Measurements from ENCODE around the gene SLC44A2. TPM values are rescaled to one million over a fixed set of nuclear protein-coding genes. Genes with fewer than 3 reads are reported as not detected.

The SLC44A2 gene
- total and polyA plus RNA-seq, 3 donors from 2014 or later: 268 to 463 (median 360) TPM

GRCh38 chr19:10639836-10640235, 14.5 kb downstream of the SLC44A2 start:
- Histone ChIP-seq H3K27me3 (no peaks in the 10 kb centered on the region), H3K9me3 (no peaks in the 10 kb centered on the region), H3K4me3 (no peak overlapping the region), H3K36me3 (ENCODE audit: low read depth, missing control alignments) (no peaks in the 10 kb centered on the region), H3K4me1 (peaks cover 22% of the 10 kb centered on the region), H3K27ac (no peak overlapping the region)
- 86 to 88% methylated on average over 8 of the region's 8 CpGs for WGBS, 2 donors
- TF ChIP-seq POLR2A (IDR thresholded peaks at IDR 0.05): no peak
- no peak for TF ChIP-seq CTCF (IDR thresholded peaks at IDR 0.05)
- intact Hi-C loops (cut with DNase I; ENCODE audit: low total_unique reads): loop anchor here (5.0 kb wide), 1 partner anchor 63 kb away; no protein-coding TSS in a partner anchor
- no peak for DNase-seq

- no peak overlapping the region for H3K4me3 ChIP-seq
- H3K27ac ChIP-seq: no peak overlapping the region
- peaks cover 24% of the 10 kb centered on the region for H3K4me1 ChIP-seq
- WGBS, 2 donors: 58 to 73% methylated on average over 2 of the region's 2 CpGs
- no peaks in the 10 kb centered on the region for H3K36me3 ChIP-seq (ENCODE audit: low read depth, missing control alignments)
- no peak for TF ChIP-seq POLR2A (IDR thresholded peaks at IDR 0.05)
- no peak for TF ChIP-seq CTCF (IDR thresholded peaks at IDR 0.05)
- no peak for DNase-seq
- no peaks in the 10 kb centered on the region for H3K27me3 ChIP-seq
- no peaks in the 10 kb centered on the region for H3K9me3 ChIP-seq
- intact Hi-C loops (cut with DNase I; ENCODE audit: low total_unique reads): loop anchor here (5.0 kb wide), 1 partner anchor 63 kb away; no protein-coding TSS in a partner anchor
Observed at GRCh38 chr19:10640361-10640760, 15.0 kb downstream of the SLC44A2 start.

- Histone ChIP-seq H3K36me3 (ENCODE audit: low read depth, missing control alignments) (no peaks in the 10 kb centered on the region), H3K4me1 (peaks cover 19% of the 10 kb centered on the region), H3K27ac (no peak overlapping the region), H3K4me3 (no peak overlapping the region), H3K27me3 (no peaks in the 10 kb centered on the region), H3K9me3 (no peaks in the 10 kb centered on the region)
- TF ChIP-seq CTCF (IDR thresholded peaks at IDR 0.05) (no peak), POLR2A (IDR thresholded peaks at IDR 0.05) (no peak)
- intact Hi-C loops (cut with DNase I; ENCODE audit: low total_unique reads): loop anchor here (5.0 kb wide), 1 partner anchor 64 kb away; no protein-coding TSS in a partner anchor
- DNase-seq: no peak
- 86 to 88% methylated on average over 4 of the region's 4 CpGs for WGBS, 2 donors
Observed at GRCh38 chr19:10641248-10641647, 15.9 kb downstream of the SLC44A2 start.

- no peak for DNase-seq
- TF ChIP-seq POLR2A (IDR thresholded peaks at IDR 0.05): no peak
- no peak for TF ChIP-seq CTCF (IDR thresholded peaks at IDR 0.05)
- H3K4me1 ChIP-seq: peaks cover 18% of the 10 kb centered on the region
- 64 to 79% methylated on average over 23 to 25 of the region's 25 CpGs for WGBS, 2 donors
- H3K36me3 ChIP-seq (ENCODE audit: low read depth, missing control alignments): no peaks in the 10 kb centered on the region
- intact Hi-C loops (cut with DNase I; ENCODE audit: low total_unique reads): loop anchor here (5.0 kb wide), 1 partner anchor 65 kb away; no protein-coding TSS in a partner anchor
- no peaks in the 10 kb centered on the region for H3K27me3 ChIP-seq
- peak overlapping the region; percentile 3 to 56 for H3K27ac ChIP-seq
- no peak overlapping the region for H3K4me3 ChIP-seq
- H3K9me3 ChIP-seq: no peaks in the 10 kb centered on the region
Observed at GRCh38 chr19:10642473-10643171, 17.3 kb downstream of the SLC44A2 start.

Data from testis (tissue), 3 donors.